Spleen (tissue), 11 donors: ENCODE results near the gene PPP2R5C. TPM values are rescaled to one million over a fixed set of nuclear protein-coding genes. Genes with fewer than 3 reads are reported as not detected.

Experiments used
- DNase-seq: peaks from one replicate; pipeline ENCODE4 v3.0.0-alpha.2; 2020
- H3K27ac ChIP-seq, 8 donors: fragments of 200-600 bp; sonication (generic) in 7 of 8; 1 replicate in 4 of 8; 2 replicates in 4 of 8; pipeline versions ENCODE4 v1.5.0 to v1.8.0; 2016 to 2021; ENCODE audit warnings: inconsistent platforms in 4 of 8, mild to moderate bottlenecking in 4 of 8, moderate library complexity in 1 of 8
- H3K27me3 ChIP-seq, 7 donors: fragments of 200-600 bp; sonication (generic) in 6 of 7; replicated peaks in 1 of 7; 1 replicate in 4 of 7; 2 replicates in 3 of 7; pipeline versions ENCODE4 v1.5.0 to v1.8.0; 2016 to 2021; ENCODE audit warnings: inconsistent platforms in 3 of 7, mild to moderate bottlenecking in 1 of 7
- H3K36me3 ChIP-seq, 6 donors: fragments of 200-600 bp; sonication (generic) in 5 of 6; 1 replicate in 4 of 6; 2 replicates in 2 of 6; pipeline versions ENCODE4 v1.5.0 to v1.8.0; 2016 to 2021; ENCODE audit warnings: inconsistent platforms in 2 of 6
- H3K4me1 ChIP-seq, 6 donors: fragments of 200-600 bp; sonication (generic) in 5 of 6; 1 replicate in 3 of 6; 2 replicates in 3 of 6; pipeline versions ENCODE4 v1.5.0 to v1.8.0; 2016 to 2021; ENCODE audit warnings: inconsistent platforms in 3 of 6
- H3K4me3 ChIP-seq, 8 donors: fragments of 200-600 bp; sonication (generic) in 7 of 8; 1 replicate in 4 of 8; 2 replicates in 4 of 8; pipeline versions ENCODE4 v1.5.0 to v1.8.0; 2016 to 2021; ENCODE audit warnings: inconsistent platforms in 4 of 8, mild to moderate bottlenecking in 4 of 8, moderate library complexity in 2 of 8
- H3K9me3 ChIP-seq, 8 donors: fragments of 200-600 bp; sonication (generic) in 7 of 8; 1 replicate in 4 of 8; 2 replicates in 4 of 8; pipeline versions ENCODE4 v1.5.0 to v1.8.0; 2016 to 2021; ENCODE audit warnings: inconsistent platforms in 4 of 8
- POLR2A ChIP-seq, 3 donors: fragments of 450-650 bp; IDR thresholded peaks; one replicate each; pipeline ENCODE4 v1.5.1; 2017; ENCODE audit warnings: antibody characterized with exemption in 3 of 3, mild to moderate bottlenecking in 1 of 3
- POLR2AphosphoS5 ChIP-seq, 3 donors: sonication (generic); formaldehyde crosslinking; IDR thresholded peaks; one replicate each; pipeline ENCODE4 v1.5.1; 2017; ENCODE audit warnings: antibody characterized with exemption in 3 of 3
- WGBS, 5 donors: extraction: QIAGEN DNeasy Blood & Tissue Kit in 3 of 5; methylation state at CpG; one replicate each; pipeline versions ENCODE4 v1.1.5 to v1.1.7; 2013 to 2018; 5-methylcytosine and 5-hydroxymethylcytosine counted together
- intact Hi-C: fragments of 100-400 bp; cut with DNase I; formaldehyde crosslinking; loops from one replicate; pipeline ENCODE4 v1.15.0; 2023; ENCODE audit warnings: low total_unique reads
- polyA plus RNA-seq, 3 donors: library from polyadenylated mRNA; stranded (reverse); fragments of 200-250 nt; gene quantifications; one replicate each; pipeline ENCODE4 v1.2.1, GENCODE V29; 2013
- total RNA-seq, 7 donors: library from RNA; depleted of rRNA in 3 of 7; stranded (reverse); fragments of >200 nt in 3 of 7; fragmentation: NEBNext Ultra II Directional in 4 of 7; extraction: Animal tissue kit (Norgen Biotek cat#: 25700) in 4 of 7; gene quantifications; one replicate each; pipeline versions ENCODE4 v1.1.0 to v1.2.1, GENCODE V29; 2016 to 2021
- TF ChIP-seq, protein P1 (sequence below), 11 experiments: fragments of 200-600 bp in 7 of 11; fragments of 450-650 bp in 4 of 11; sonication (generic) in 4 of 11; IDR thresholded peaks in 8 of 11; conservative IDR thresholded peaks in 3 of 11; 1 replicate in 7 of 11; 2 replicates in 4 of 11; pipeline versions ENCODE4 v1.4.0 to v1.8.0; 2016 to 2021; ENCODE audit warnings: antibody characterized with exemption in 11 of 11, inconsistent platforms in 4 of 11, mild to moderate bottlenecking in 1 of 11
- donor health status: healthy with polysubstance abuse.
- donor health status: DM: no; HTN: no; CAD: no; lungs with moderate emphysema.
- donor health status: DM: no; HTN: no; CAD: no.
- donor health status: Bipolar disorder and iron deficiency.
- donor health status: healthy.
- donor health status: DM: no; HTN: no; CAD: no.
- donor health status: DM: yes; HTN: yes; CAD: no.

Gene PPP2R5C
- total and polyA plus RNA-seq, 10 donors: 80.8 to 322 (median 198) TPM

- TF ChIP-seq, protein P1, sequence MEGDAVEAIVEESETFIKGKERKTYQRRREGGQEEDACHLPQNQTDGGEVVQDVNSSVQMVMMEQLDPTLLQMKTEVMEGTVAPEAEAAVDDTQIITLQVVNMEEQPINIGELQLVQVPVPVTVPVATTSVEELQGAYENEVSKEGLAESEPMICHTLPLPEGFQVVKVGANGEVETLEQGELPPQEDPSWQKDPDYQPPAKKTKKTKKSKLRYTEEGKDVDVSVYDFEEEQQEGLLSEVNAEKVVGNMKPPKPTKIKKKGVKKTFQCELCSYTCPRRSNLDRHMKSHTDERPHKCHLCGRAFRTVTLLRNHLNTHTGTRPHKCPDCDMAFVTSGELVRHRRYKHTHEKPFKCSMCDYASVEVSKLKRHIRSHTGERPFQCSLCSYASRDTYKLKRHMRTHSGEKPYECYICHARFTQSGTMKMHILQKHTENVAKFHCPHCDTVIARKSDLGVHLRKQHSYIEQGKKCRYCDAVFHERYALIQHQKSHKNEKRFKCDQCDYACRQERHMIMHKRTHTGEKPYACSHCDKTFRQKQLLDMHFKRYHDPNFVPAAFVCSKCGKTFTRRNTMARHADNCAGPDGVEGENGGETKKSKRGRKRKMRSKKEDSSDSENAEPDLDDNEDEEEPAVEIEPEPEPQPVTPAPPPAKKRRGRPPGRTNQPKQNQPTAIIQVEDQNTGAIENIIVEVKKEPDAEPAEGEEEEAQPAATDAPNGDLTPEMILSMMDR (IDR thresholded peaks at IDR 0.05 in 8 of 11, conservative IDR thresholded peaks at IDR 0.05 in 3 of 11): no peak
- TF ChIP-seq POLR2AphosphoS5 (IDR thresholded peaks at IDR 0.05) (no peak), POLR2A (IDR thresholded peaks at IDR 0.05) (no peak)
- Histone ChIP-seq H3K9me3 (no peaks in the 10 kb centered on the region), H3K4me3 (peak overlapping the region in 5 of 8 donors; percentile 19 to 65 (median 24)), H3K4me1 (peaks cover 60 to 100% (median 97%) of the 10 kb centered on the region in 6 donors), H3K36me3 (peaks cover 0 to 28% (median 2%) of the 10 kb centered on the region in 6 donors), H3K27ac (peak overlapping the region; percentile 82 to 100 (median 94)), H3K27me3 (no peaks in the 10 kb centered on the region)
- 55 to 74% (median 70%) methylated on average over 9 of the region's 9 CpGs for WGBS, 5 donors
- no peak for DNase-seq
- intact Hi-C loops: no loop called here
Measured at GRCh38 chr14:101823066-101823465, 61.6 kb downstream of the PPP2R5C start.

- peak overlapping the region; percentile 82 to 100 (median 94) for H3K27ac ChIP-seq
- intact Hi-C loops: no loop called here
- peak in 1 of 3 donors; percentile 71 for TF ChIP-seq POLR2AphosphoS5 (IDR thresholded peaks at IDR 0.05)
- TF ChIP-seq, protein P1 (IDR thresholded peaks at IDR 0.05 in 8 of 11, conservative IDR thresholded peaks at IDR 0.05 in 3 of 11): no peak
- no peak for TF ChIP-seq POLR2A (IDR thresholded peaks at IDR 0.05)
- peaks cover 0 to 32% (median 3%) of the 10 kb centered on the region in 6 donors for H3K36me3 ChIP-seq
- no peak for DNase-seq
- H3K4me3 ChIP-seq: peak overlapping the region in 7 of 8 donors; percentile 14 to 65 (median 21)
- no peaks in the 10 kb centered on the region for H3K9me3 ChIP-seq
- H3K27me3 ChIP-seq: no peaks in the 10 kb centered on the region
- H3K4me1 ChIP-seq: peaks cover 61 to 100% (median 97%) of the 10 kb centered on the region in 6 donors
- 58 to 67% (median 61%) methylated on average over 12 of the region's 12 CpGs for WGBS, 5 donors
Measured at GRCh38 chr14:101823511-101824120, 62.1 kb downstream of the PPP2R5C start.

- DNase-seq: no peak
- Histone ChIP-seq H3K36me3 (peaks cover 0 to 34% (median 6%) of the 10 kb centered on the region in 6 donors), H3K27ac (peak overlapping the region; percentile 82 to 100 (median 94)), H3K9me3 (no peaks in the 10 kb centered on the region), H3K4me1 (peaks cover 55 to 100% (median 97%) of the 10 kb centered on the region in 6 donors), H3K4me3 (peak overlapping the region in 7 of 8 donors; percentile 14 to 65 (median 21)), H3K27me3 (no peaks in the 10 kb centered on the region)
- 12 to 20% (median 18%) methylated on average over 3 of the region's 3 CpGs for WGBS, 5 donors
- intact Hi-C loops: no loop called here
- TF ChIP-seq, protein P1 (IDR thresholded peaks at IDR 0.05 in 8 of 11, conservative IDR thresholded peaks at IDR 0.05 in 3 of 11): no peak
- peak in 1 of 3 donors; percentile 31 for TF ChIP-seq POLR2A (IDR thresholded peaks at IDR 0.05)
Measured at GRCh38 chr14:101824339-101824727, 62.8 kb downstream of the PPP2R5C start.

GRCh38 chr14:101825797-101826196, 64.3 kb downstream of the PPP2R5C start:
- peak overlapping the region; percentile 63 to 100 (median 94) for H3K27ac ChIP-seq
- 56 to 78% (median 66%) methylated on average over 3 of the region's 3 CpGs for WGBS, 5 donors
- no peaks in the 10 kb centered on the region for H3K9me3 ChIP-seq
- intact Hi-C loops: no loop called here
- peaks cover 41 to 100% (median 94%) of the 10 kb centered on the region in 6 donors for H3K4me1 ChIP-seq
- no peaks in the 10 kb centered on the region for H3K27me3 ChIP-seq
- TF ChIP-seq POLR2AphosphoS5 (IDR thresholded peaks at IDR 0.05) (no peak), POLR2A (IDR thresholded peaks at IDR 0.05) (no peak)
- TF ChIP-seq, protein P1 (IDR thresholded peaks at IDR 0.05 in 8 of 11, conservative IDR thresholded peaks at IDR 0.05 in 3 of 11): no peak
- DNase-seq: no peak
- H3K36me3 ChIP-seq: peaks cover 0 to 37% (median 13%) of the 10 kb centered on the region in 6 donors
- H3K4me3 ChIP-seq: peak overlapping the region in 4 of 8 donors; percentile 4 to 65 (median 24)
